Urothelium cell line (cell line): ENCODE measurements around the gene KCNK7.
"Not testable (repeated sequence)": the region's sequence is repeated elsewhere in the genome, so short reads cannot be mapped to it uniquely, and the experiment has no call there.

Source experiments
- DNase-seq: peaks from one replicate; pipeline ENCODE4 v3.0.0; 2011; ENCODE audit warnings: low spot score, mixed read lengths
- FAIRE-seq: peaks from 2 replicates; lab custom pipeline; 2011; peaks lifted over from hg19 to GRCh38; lab: Jason Lieb, UNC

KCNK7 gene

GRCh38 chr11:65574811-65575567 lies 20.6 kb downstream of the KCNK7 start:
- DNase-seq: no peak
- no peak for FAIRE-seq

DNA sequence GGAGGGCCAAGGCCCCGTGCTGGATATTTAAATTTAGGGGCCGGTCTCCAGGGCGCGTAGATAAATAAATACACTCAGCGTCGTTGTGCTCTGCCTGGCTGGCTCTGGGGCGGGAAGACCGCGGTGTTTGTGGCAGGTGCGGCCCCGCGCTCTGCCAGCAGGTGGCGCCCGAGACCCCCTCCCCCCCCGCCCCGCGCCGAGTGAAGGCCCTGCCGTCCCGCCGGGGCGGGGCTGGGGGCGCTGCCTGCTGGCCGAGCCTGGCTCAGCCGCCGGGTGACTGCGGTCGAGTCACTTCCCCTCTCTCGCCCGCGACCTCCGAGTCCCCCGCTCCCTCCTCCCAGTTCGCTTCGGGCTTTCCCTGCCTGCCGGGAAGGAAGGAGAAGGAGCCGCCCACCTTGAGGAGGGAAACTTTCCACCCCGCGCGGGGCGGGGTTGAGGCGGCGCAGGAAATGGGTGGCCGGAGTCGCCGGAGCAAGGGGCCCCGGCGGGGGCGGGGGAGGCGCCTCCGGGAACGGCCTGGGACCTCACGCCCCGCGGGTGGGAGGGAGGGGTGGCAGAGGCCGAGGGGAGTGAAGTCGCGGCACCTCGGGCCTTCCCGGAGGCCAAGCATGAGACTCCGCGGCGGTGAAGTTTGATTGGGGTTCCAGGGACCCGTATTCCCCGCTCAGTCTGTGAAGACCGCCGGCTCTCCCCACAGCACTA lies 21.3 kb downstream of the KCNK7 start:
- peak; percentile 96 for DNase-seq
- peak; percentile 5 for FAIRE-seq

DNA sequence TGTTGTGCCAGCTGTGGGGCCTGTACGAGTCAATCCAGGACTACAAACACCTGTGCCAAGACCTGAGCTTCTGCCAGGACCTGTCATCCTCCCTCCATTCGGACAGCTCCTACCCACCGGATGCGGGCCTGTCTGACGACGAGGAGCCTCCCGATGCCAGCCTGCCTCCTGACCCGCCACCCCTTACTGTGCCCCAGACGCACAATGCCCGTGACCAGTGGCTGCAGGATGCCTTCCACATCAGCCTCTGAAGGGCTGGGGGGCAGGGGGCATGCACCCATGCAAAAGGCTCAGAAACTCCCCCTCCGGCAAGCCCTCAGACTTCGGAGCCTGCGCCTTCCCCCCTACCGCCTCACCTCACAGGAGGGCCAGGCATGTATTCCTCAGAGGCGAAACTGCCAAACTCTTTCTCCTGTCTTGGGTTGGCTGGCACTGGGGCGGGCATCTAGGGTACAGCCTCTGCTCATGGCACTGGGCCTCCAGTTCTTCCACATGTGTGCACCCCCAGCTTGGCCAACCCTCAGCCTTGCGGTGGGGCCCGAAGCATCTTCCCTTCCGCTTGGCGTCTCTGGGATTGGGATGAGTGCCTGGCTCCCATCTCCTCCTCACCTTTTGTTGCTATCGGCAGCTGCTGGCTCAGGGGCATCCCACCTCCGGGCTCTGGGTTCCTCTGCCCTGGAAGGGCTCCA lies 22.1 kb downstream of the KCNK7 start:
- FAIRE-seq (no peak), DNase-seq (no peak)

DNA sequence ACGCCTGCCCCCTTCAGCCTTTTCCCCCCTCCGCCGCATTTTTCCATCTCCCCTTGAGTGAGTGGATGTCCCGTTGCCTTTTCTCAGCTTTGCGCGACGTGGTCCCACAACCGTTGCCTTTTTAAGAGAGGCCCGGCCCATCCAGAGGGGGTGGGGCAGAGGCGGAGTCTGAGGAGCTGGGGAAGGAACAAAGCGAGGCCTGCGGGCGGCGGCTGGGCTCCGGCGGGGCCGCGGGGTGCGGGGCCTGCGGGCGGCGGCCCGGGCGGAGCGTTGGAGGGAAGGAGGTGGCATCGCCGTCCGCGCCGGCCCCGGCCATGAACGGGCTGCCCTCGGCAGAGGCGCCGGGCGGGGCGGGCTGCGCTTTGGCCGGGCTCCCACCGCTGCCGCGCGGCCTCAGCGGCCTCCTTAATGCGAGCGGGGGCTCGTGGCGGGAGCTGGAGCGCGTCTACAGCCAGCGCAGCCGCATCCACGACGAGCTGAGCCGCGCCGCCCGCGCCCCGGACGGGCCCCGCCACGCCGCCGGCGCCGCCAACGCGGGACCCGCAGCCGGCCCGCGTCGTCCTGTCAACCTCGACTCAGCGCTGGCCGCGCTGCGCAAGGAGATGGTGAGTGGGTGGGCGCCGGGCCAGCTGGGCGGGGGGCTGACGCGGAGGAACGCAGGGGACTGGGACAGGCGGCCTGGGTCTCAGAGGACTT lies 23.1 kb downstream of the KCNK7 start, which contains the start of gene FAM89B:
Gene FAM89B (plus strand): TSS at position 183 of the 696 bp plus-strand sequence. CDS start 132 bp downstream, at position 315.
- peak; percentile 81 for DNase-seq

GRCh38 chr11:65571940-65572339 lies 23.7 kb downstream of the KCNK7 start:
- DNase-seq: no peak
- FAIRE-seq: no peak

More for the DNA sequence above, 23.1 kb downstream of the KCNK7 start, which contains the start of gene FAM89B:
- no peak for FAIRE-seq

DNA sequence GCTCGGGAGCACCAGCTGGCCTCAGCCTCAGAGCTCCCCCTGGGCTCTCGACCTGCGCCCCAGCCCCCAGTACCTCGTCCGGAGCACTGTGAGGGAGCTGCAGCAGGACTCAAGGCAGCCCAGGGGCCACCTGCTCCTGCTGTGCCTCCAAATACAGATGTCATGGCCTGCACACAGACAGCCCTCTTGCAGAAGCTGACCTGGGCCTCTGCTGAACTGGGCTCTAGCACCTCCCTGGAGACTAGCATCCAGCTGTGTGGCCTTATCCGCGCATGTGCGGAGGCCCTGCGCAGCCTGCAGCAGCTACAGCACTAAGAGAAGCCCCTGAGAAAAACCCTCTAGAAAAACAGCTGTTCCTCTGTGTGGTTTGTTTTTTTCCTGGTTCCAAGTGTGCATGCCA lies 24.2 kb downstream of the KCNK7 start:
- no peak for DNase-seq
- FAIRE-seq: no peak

DNA sequence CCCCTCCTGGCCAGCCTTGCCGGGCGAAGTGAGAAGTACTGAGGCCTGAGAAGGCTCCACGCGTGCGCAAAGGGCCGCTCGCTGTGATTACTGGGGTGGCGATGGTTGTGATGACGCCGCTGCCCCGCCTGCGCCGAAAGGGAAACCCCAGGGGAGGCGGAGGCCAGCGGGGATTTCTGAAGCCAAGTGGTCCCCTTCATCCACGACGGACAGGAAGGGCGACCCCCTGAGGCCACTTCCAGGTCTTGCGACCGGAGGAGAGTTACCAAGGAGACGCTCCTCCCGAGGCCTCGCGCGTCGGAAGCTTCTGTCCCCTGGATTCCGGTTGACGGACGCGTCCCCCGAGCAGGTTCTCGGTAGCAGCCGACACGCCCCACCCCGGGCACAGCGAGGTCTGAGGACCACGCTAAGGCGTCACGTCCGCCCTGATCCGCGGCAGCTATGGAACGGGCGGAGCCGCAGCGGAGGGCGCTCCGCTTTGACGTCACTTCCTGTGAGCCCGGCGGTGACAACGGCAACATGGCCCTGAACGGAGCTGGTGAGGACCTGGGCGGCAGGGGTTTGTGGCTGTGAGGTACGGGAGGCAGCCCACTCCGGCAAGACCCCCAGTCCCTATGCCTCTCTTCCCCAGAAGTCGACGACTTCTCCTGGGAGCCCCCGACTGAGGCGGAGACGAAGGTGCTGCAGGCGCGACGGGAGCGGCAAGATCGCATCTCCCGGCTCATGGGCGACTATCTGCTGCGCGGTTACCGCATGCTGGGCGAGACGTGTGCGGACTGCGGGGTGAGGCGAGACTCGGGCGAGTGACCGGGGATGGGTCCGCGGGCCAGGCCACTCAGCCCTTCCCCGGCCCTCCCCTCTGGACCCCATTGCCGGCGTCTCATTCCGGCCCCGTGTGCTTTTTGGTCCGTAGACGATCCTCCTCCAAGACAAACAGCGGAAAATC lies 25.4 kb downstream of the KCNK7 start, which contains the start of gene ZNRD2:
Gene ZNRD2 (plus strand): TSS at position 505 of the 946 bp plus-strand sequence. CDS start 15 bp downstream, at position 520.
- DNase-seq (peak; percentile 97), FAIRE-seq (peak; percentile 94)

- no peak for FAIRE-seq
- no peak for DNase-seq
Measured at GRCh38 chr11:65569164-65569972, 26.2 kb downstream of the KCNK7 start.

DNA sequence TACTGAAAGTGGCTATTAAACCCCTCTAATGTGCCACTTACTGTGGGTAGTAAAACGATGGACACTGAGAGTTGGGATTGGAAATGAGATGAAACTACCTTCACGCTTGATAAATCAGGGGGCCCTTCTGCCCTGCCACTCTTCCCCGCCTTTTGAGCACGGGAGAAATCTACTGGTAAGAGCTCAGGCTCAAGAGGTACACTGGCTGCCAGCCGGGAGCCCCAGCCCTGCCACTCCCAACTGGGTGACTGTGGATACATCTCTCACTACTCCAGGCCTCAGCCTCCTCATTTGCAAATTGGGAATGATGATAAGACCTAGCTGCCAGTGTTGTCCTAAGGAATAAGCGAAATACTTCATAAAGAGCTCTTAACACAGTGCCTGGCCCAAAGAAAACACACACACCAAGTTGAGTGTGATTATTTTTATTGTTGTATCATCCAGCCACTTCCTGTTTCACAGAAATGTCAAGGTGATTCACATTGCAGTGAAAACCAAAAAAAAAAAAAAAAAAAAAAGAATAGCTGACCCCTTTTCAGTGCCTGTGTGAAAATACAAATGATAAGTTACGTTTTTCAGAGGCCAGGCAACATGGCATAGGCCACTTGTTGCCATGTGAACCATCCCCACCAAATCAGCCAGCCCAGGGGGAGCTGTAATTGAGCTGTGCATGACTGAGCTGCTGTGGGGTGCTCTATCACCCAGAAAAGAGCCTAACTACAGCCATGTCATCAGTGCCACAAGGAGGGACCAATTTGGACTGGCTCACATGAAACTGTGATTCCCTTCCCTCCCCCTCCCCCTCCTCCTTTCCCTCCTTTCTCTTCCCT lies 29.8 kb downstream of the KCNK7 start:
- DNase-seq: no peak

GRCh38 chr11:65564879-65565559 lies 30.6 kb downstream of the KCNK7 start:
- not testable (repeated sequence) for DNase-seq, FAIRE-seq

More for the DNA sequence above, 29.8 kb downstream of the KCNK7 start:
- FAIRE-seq: no peak

DNA sequence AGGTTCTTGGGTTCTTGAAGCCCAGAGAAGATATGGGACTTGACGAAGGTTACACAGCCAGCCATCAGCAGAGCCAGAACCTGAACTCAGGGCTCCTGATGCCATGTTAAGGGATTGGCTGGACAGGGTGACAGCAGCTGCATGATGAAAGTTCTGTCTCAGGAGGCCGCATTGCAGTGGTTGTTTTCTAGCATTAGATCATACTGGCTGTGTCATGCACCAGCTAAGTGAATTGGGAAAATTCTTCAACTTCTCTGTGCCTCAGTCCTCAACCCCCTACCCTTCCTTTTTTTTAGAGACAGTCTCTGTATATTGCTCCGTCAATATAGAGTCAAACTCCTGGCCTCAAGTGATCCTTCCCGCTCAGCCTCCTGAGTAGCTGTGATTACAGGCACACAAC lies 32.0 kb downstream of the KCNK7 start:
- FAIRE-seq (no peak), DNase-seq (no peak)

- FAIRE-seq (no peak), DNase-seq (no peak)
Measured at GRCh38 chr11:65562788-65563187, 32.8 kb downstream of the KCNK7 start.

- DNase-seq (no peak), FAIRE-seq (no peak)
Measured at GRCh38 chr11:65562020-65562419, 33.6 kb downstream of the KCNK7 start.

- DNase-seq (peak; percentile 73), FAIRE-seq (no peak)
Measured at GRCh38 chr11:65560555-65561418, 34.8 kb downstream of the KCNK7 start.

- DNase-seq: peak; percentile 87
- peak; percentile 30 for FAIRE-seq
Measured at GRCh38 chr11:65559951-65560537, 35.6 kb downstream of the KCNK7 start.

DNA sequence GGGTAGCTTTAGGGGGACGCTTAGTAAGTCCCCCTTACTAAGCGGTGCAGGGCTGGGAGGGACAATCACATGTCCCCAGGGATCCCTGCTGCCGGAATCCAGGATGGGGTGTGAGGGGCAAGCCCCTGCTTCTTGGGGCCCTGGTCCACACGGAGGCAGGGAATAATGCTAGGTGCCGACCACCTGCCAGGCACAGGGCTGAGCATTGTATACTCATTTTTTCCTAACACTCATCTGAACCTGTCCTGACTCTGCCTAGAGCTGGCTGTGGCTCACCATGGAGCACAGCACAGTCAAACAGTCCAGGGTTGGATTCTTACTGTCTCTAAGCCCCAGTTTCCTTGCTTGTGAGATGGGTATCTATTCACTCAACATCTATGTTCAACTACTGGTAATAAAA lies 36.1 kb downstream of the KCNK7 start:
- DNase-seq (no peak), FAIRE-seq (no peak)
